Kidney epithelial cell (primary cell): ENCODE results near the gene KCNC2. TPM values are rescaled to one million over a fixed set of nuclear protein-coding genes. Genes with fewer than 3 reads are reported as not detected.
A peak's percentile ranks its signal among the peaks of the same experiment; 100 is the strongest.

ENCODE experiments used
- DNase-seq: peaks from one replicate; pipeline ENCODE4 v3.0.0-alpha.2; 2010; ENCODE audit warnings: low read depth
- H3K27me3 ChIP-seq: 2 replicates; pipeline ENCODE4 v1.6.0; 2011; ENCODE audit warnings: low read length; ENCODE audit not compliant: control insufficient read depth, insufficient read depth
- H3K36me3 ChIP-seq: 2 replicates; pipeline ENCODE4 v1.5.1; 2011; ENCODE audit warnings: low read length; ENCODE audit not compliant: control insufficient read depth, insufficient read depth
- H3K4me3 ChIP-seq: 2 replicates; pipeline ENCODE4 v1.5.1; 2011; ENCODE audit warnings: low read depth, mild to moderate bottlenecking, control low read depth, low read length
- CTCF ChIP-seq: IDR thresholded peaks from 2 replicates; pipeline ENCODE4 v1.5.1; 2011; ENCODE audit warnings: mild to moderate bottlenecking, moderate library complexity, low read length, control low read depth, inconsistent platforms; ENCODE audit not compliant: insufficient read depth, poor library complexity, severe bottlenecking
- total RNA-seq: library from RNA; depleted of rRNA; stranded (reverse); fragments of >200 nt; gene quantifications from 2 replicates; pipeline ENCODE4 v1.2.3, GENCODE V29; 2015

KCNC2 gene
- total RNA-seq, 1 donor from 2014 or later = not detected

GRCh38 chr12:75184516-75184915 is 25.1 kb downstream of the KCNC2 start:
- H3K27me3 ChIP-seq = no peaks in the 10 kb centered on the region
- no peak for DNase-seq
- no peaks in the 10 kb centered on the region for H3K36me3 ChIP-seq
- no peak overlapping the region for H3K4me3 ChIP-seq
- no peak for TF ChIP-seq CTCF

GRCh38 chr12:75183967-75184366 is 25.7 kb downstream of the KCNC2 start:
- TF ChIP-seq CTCF = no peak
- no peak for DNase-seq
- H3K4me3 ChIP-seq = no peak overlapping the region
- no peaks in the 10 kb centered on the region for H3K36me3 ChIP-seq
- H3K27me3 ChIP-seq = no peaks in the 10 kb centered on the region

GRCh38 chr12:75177997-75178396 is 31.6 kb downstream of the KCNC2 start:
- TF ChIP-seq CTCF = no peak
- Histone ChIP-seq H3K27me3 (no peaks in the 10 kb centered on the region), H3K4me3 (no peak overlapping the region), H3K36me3 (no peaks in the 10 kb centered on the region)
- peak; percentile 93 for DNase-seq

- H3K4me3 ChIP-seq = no peak overlapping the region
- no peak for TF ChIP-seq CTCF
These were observed 37.0 kb downstream of the KCNC2 start for GRCh38 chr12:75172611-75173010.

GRCh38 chr12:75170640-75171185 is 38.9 kb downstream of the KCNC2 start:
- Histone ChIP-seq H3K4me3 (no peak overlapping the region), H3K27me3 (no peaks in the 10 kb centered on the region), H3K36me3 (no peaks in the 10 kb centered on the region)
- no peak for DNase-seq
- no peak for TF ChIP-seq CTCF

More at GRCh38 chr12:75172611-75173010, 37.0 kb downstream of the KCNC2 start:
- DNase-seq = no peak
- Histone ChIP-seq H3K36me3 (no peaks in the 10 kb centered on the region), H3K27me3 (no peaks in the 10 kb centered on the region)

- Histone ChIP-seq H3K27me3 (no peaks in the 10 kb centered on the region), H3K36me3 (no peaks in the 10 kb centered on the region), H3K4me3 (no peak overlapping the region)
- no peak for DNase-seq
- no peak for TF ChIP-seq CTCF
These were observed 46.8 kb downstream of the KCNC2 start for GRCh38 chr12:75162845-75163244.
